OCI-LY1 (cell line): ENCODE results near the gene ZNF624.
"Not testable (repeated sequence)": the region's sequence is repeated elsewhere in the genome, so short reads cannot be mapped to it uniquely, and the experiment has no call there.

ENCODE experiments used
- CTCF ChIP-seq: fragments of 200-600 bp; sonication (generic), shearing (Covaris generic); IDR thresholded peaks from 2 replicates; pipeline ENCODE4 v1.5.1; 2017; ENCODE audit warnings: mild to moderate bottlenecking, antibody characterized with exemption, low read length, moderate library complexity, mixed read lengths
- EZH2 ChIP-seq: fragments of 200-600 bp; sonication (generic), shearing (Covaris generic); IDR thresholded peaks from 2 replicates; pipeline ENCODE4 v1.8.0; 2017; ENCODE audit warnings: borderline replicate concordance, mixed run types, mild to moderate bottlenecking, antibody characterized with exemption, low read length, moderate library complexity, mixed read lengths

GRCh38 chr17:16686019-16686418 lies 32.4 kb upstream of the ZNF624 start:
- TF ChIP-seq CTCF, EZH2: not testable (repeated sequence)
